WTC11 (cell line): ENCODE results near the gene RCL1. TPM values are rescaled to one million over a fixed set of nuclear protein-coding genes. Genes with fewer than 3 reads are reported as not detected.

Source experiments
- ATAC-seq: fragments of 200-7000 bp; cut with Tn5 transposase; 2 replicates; pipeline ENCODE4 v1.10.0; 2021; ENCODE audit warnings: mild to moderate bottlenecking, moderate library complexity
- CTCF ChIA-PET: fragments of 300-600 bp; sonication (Branson Sonifier 250); formaldehyde crosslinking; loops from one replicate; lab custom pipeline; 2021; ENCODE audit warnings: antibody characterized with exemption; lab: Charles Lee
- POLR2A ChIA-PET: fragments of 350-600 bp; sonication (Branson Sonifier 250); formaldehyde crosslinking; loops from one replicate; lab custom pipeline; 2021; ENCODE audit warnings: antibody characterized with exemption; lab: Charles Lee
- DNase-seq: peaks from one replicate; pipeline ENCODE4 v3.0.0; 2021; ENCODE audit warnings: low spot score
- H3K27ac Mint-ChIP-seq: 2 replicates; pipeline ENCODE4 v1.8.0; 2021; ENCODE audit warnings: mixed read lengths
- H3K27me3 Mint-ChIP-seq: 2 replicates; pipeline ENCODE4 v1.8.0; 2021; ENCODE audit warnings: low read depth, mild to moderate bottlenecking, moderate library complexity, mixed read lengths
- H3K36me3 Mint-ChIP-seq: 2 replicates; pipeline ENCODE4 v1.8.0; 2021; ENCODE audit warnings: mixed read lengths
- H3K4me1 Mint-ChIP-seq: 2 replicates; pipeline ENCODE4 v1.8.0; 2022; ENCODE audit warnings: mixed read lengths
- H3K4me3 Mint-ChIP-seq: 2 replicates; pipeline ENCODE4 v1.8.0; 2021; ENCODE audit warnings: mild to moderate bottlenecking, moderate library complexity, mixed read lengths
- H3K9me3 Mint-ChIP-seq: 2 replicates; pipeline ENCODE4 v1.8.0; 2021; ENCODE audit warnings: mixed read lengths
- ERG ChIP-seq: fragments of 250-450 bp; sonication (Bioruptor Pico); IDR thresholded peaks from 2 replicates; pipeline ENCODE4 v1.8.0; 2021; ENCODE audit warnings: mild to moderate bottlenecking
- ETV6 ChIP-seq: sonication (generic); formaldehyde crosslinking; IDR thresholded peaks from 2 replicates; pipeline ENCODE4 v1.8.1; 2022; ENCODE audit warnings: mild to moderate bottlenecking, missing genetic modification reagents
- FOXK1 ChIP-seq: sonication (generic); formaldehyde crosslinking; IDR thresholded peaks from 2 replicates; pipeline ENCODE4 v1.8.0; 2022; ENCODE audit warnings: mild to moderate bottlenecking, moderate library complexity, missing genetic modification reagents
- GRHL2 ChIP-seq: fragments of 250-450 bp; sonication (Bioruptor Pico); IDR thresholded peaks from 2 replicates; pipeline ENCODE4 v1.8.0; 2022; ENCODE audit warnings: mild to moderate bottlenecking, moderate library complexity; ENCODE audit not compliant: insufficient replicate concordance, severe bottlenecking
- GTF2I ChIP-seq: fragments of 250-450 bp; sonication (Bioruptor Pico); conservative IDR thresholded peaks from 2 replicates; pipeline ENCODE4 v1.4.0; 2021; ENCODE audit warnings: mild to moderate bottlenecking
- IRF1 ChIP-seq: sonication (generic); formaldehyde crosslinking; IDR thresholded peaks from 2 replicates; pipeline ENCODE4 v1.8.0; 2023; ENCODE audit warnings: missing genetic modification reagents
- IRF2 ChIP-seq: sonication (generic); formaldehyde crosslinking; IDR thresholded peaks from 2 replicates; pipeline ENCODE4 v1.8.0; 2022; ENCODE audit warnings: low read depth, missing genetic modification reagents, borderline replicate concordance
- JAZF1 ChIP-seq: fragments of 250-450 bp; sonication (Bioruptor Pico); IDR thresholded peaks from 2 replicates; pipeline ENCODE4 v1.9.0; 2021; ENCODE audit warnings: moderate library complexity, mild to moderate bottlenecking, inconsistent platforms
- NFE2L1 ChIP-seq: sonication (generic); formaldehyde crosslinking; IDR thresholded peaks from 2 replicates; pipeline ENCODE4 v1.8.1; 2023; ENCODE audit warnings: missing genetic modification reagents
- NFYB ChIP-seq: sonication (generic); formaldehyde crosslinking; conservative IDR thresholded peaks from 2 replicates; pipeline ENCODE4 v1.8.0; 2022; ENCODE audit warnings: low read depth, missing genetic modification reagents
- NR1H2 ChIP-seq: sonication (generic); formaldehyde crosslinking; IDR thresholded peaks from 2 replicates; pipeline ENCODE4 v1.9.0; 2021; ENCODE audit warnings: mild to moderate bottlenecking, moderate library complexity, missing genetic modification reagents
- PRDM15 ChIP-seq: sonication (generic); formaldehyde crosslinking; IDR thresholded peaks from 2 replicates; pipeline ENCODE4 v1.8.0; 2022; ENCODE audit warnings: missing genetic modification reagents
- RELA ChIP-seq: sonication (generic); formaldehyde crosslinking; IDR thresholded peaks from 2 replicates; pipeline ENCODE4 v1.8.1; 2022; ENCODE audit warnings: missing genetic modification reagents, mild to moderate bottlenecking, borderline replicate concordance
- SMAD4 ChIP-seq: sonication (generic); formaldehyde crosslinking; IDR thresholded peaks from 2 replicates; pipeline ENCODE4 v1.8.0; 2022; ENCODE audit warnings: mild to moderate bottlenecking, missing genetic modification reagents
- SOX15 ChIP-seq: fragments of 250-450 bp; sonication (Bioruptor Pico); IDR thresholded peaks from 2 replicates; pipeline ENCODE4 v1.9.0; 2021; ENCODE audit warnings: mild to moderate bottlenecking
- SP1 ChIP-seq: sonication (generic); formaldehyde crosslinking; conservative IDR thresholded peaks from 2 replicates; pipeline ENCODE4 v1.8.1; 2022; ENCODE audit warnings: missing genetic modification reagents
- ZBTB21 ChIP-seq: sonication (generic); formaldehyde crosslinking; IDR thresholded peaks from 2 replicates; pipeline ENCODE4 v1.8.1; 2023; ENCODE audit warnings: mild to moderate bottlenecking, missing genetic modification reagents, borderline replicate concordance
- ZNF232 ChIP-seq: sonication (generic); formaldehyde crosslinking; IDR thresholded peaks from 2 replicates; pipeline ENCODE4 v1.8.0; 2022; ENCODE audit warnings: mild to moderate bottlenecking, missing genetic modification reagents
- ZNF281 ChIP-seq: sonication (generic); formaldehyde crosslinking; IDR thresholded peaks from 2 replicates; pipeline ENCODE4 v1.8.0; 2023; ENCODE audit warnings: mild to moderate bottlenecking, missing genetic modification reagents
- ZNF317 ChIP-seq: sonication (generic); formaldehyde crosslinking; IDR thresholded peaks from 2 replicates; pipeline ENCODE4 v1.8.1; 2023; ENCODE audit warnings: low read depth, mild to moderate bottlenecking, moderate library complexity, missing genetic modification reagents, borderline replicate concordance
- ZNF423 ChIP-seq: fragments of 250-450 bp; sonication (Bioruptor Pico); IDR thresholded peaks from 2 replicates; pipeline ENCODE4 v2.1.2; 2022; ENCODE audit warnings: mild to moderate bottlenecking, moderate library complexity
- total RNA-seq: library from RNA; stranded (reverse); gene quantifications from 3 replicates; pipeline ENCODE4 v1.2.3, GENCODE V29; 2021

The RCL1 gene
- total RNA-seq, 1 experiment from 2014 or later: 27.2 TPM

- no peak for TF ChIP-seq ZNF423 (CRISPR knock-in tag)
These were observed 72.0 kb downstream of the RCL1 start (continued) for GRCh38 chr9:4864698-4865097.

GRCh38 chr9:4865681-4866080, 72.9 kb downstream of the RCL1 start:
- Mint-ChIP-seq H3K4me3 (no peak overlapping the region), H3K4me1 (peaks cover 9% of the 10 kb centered on the region), H3K27ac (peak overlapping the region; percentile 57; the same call in 1 of the 2 replicates), H3K36me3 (peaks cover 12% of the 10 kb centered on the region), H3K9me3 (no peaks in the 10 kb centered on the region), H3K27me3 (no peaks in the 10 kb centered on the region)
- ChIA-PET POLR2A (no interaction called here), CTCF (interaction anchor here (1.2 kb wide), 1 partner anchor 106 kb away, joined by 6 read pairs; no protein-coding TSS in a partner anchor)
- no peak; the same call in 1 of the 2 replicates for ATAC-seq
- TF ChIP-seq SMAD4 (CRISPR knock-in tag) (no peak), ZNF281 (no peak), JAZF1 (CRISPR knock-in tag) (no peak), PRDM15 (no peak), IRF2 (CRISPR knock-in tag) (no peak), ZNF317 (no peak), ZBTB21 (CRISPR knock-in tag) (no peak), ERG (CRISPR knock-in tag) (no peak), NFYB (CRISPR knock-in tag) (no peak), GTF2I (no peak), FOXK1 (no peak), NFE2L1 (CRISPR knock-in tag) (no peak), RELA (CRISPR knock-in tag) (no peak), NR1H2 (no peak), SP1 (CRISPR knock-in tag) (no peak), SOX15 (CRISPR knock-in tag) (no peak), IRF1 (CRISPR knock-in tag) (no peak), ZNF232 (CRISPR knock-in tag) (no peak), GRHL2 (no peak), ETV6 (CRISPR knock-in tag) (no peak)
- no peak for DNase-seq
